ENCODE data around the gene STYX.
A peak's percentile ranks its signal among the peaks of the same experiment; 100 is the strongest.

STYX gene, protein sequence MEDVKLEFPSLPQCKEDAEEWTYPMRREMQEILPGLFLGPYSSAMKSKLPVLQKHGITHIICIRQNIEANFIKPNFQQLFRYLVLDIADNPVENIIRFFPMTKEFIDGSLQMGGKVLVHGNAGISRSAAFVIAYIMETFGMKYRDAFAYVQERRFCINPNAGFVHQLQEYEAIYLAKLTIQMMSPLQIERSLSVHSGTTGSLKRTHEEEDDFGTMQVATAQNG

DNA sequence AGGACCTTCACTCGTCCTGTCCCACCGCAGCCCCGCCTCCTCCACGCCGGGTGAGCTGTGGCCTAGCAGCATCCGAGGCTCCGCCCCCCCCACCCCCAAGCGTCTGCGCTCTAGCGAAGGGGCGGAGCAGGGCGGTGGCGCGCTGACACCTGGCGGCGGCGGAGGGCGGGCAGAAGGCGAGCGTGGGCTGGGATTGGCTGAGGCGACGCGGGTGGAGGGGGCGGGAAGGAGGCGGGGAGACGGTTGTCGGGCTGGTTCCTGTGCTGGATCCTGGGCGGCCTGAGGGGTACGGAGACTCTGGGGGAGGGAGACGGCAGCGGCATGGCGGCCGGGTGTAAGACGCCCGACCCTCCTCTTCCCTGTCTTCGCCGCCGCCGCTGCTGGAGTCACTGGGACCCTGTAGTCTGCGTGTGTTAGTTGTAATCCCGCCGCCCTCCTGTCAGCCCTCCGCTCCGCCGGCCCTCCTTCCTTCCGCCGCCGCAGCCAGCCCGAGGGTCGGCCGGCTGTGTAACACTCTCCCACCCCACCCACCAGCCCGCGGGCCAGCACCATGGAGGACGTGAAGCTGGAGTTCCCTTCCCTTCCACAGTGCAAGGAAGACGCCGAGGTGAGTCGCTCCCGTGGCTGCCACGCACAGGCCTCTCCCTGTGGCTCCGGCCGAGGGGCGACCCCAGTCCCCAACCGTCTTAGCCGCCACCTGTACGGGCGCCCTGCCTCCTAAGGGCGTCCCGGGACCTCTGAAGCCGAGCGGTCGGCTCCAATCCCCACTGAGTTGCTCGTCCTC is at the start of gene STYX:
Gene STYX, plus strand, starts transcription at position 242 of the 784 bp plus-strand sequence. Its CDS starts 309 bp downstream, at position 551.
- peak within 1 kb of the TSS; percentile 68 for H3K4me3 ChIP-seq (ENCODE audit: low read depth, low read length)
- DNase-seq (ENCODE audit: low read depth): peak; percentile 96

DNA sequence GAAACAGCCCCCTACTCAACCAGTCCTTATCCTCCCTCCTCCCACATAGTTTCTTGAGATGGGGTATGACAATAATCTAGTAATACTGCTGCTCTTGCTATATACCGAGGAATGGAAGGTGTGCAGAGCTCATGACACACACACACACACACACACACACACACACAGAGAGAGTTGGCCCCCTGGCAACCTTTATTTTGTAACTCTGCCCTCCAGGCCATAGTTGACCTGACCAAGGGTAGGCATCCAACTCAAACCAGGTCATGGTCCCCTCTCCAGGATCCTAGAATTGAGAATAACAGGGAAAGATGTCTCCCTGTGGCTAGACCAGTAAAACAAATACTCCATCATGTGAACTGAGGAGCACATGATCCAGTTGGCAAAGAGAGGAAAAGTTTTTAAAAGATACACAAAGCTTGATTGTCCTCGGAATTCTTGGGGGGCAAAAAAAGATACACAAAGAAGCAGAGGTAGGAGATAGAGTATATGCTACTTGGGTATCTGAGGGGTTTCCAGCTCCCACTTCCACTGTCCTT is 45.9 kb upstream of the STYX start:
- H3K4me3 ChIP-seq (ENCODE audit: low read depth, low read length): no peak overlapping the region
- DNase-seq (ENCODE audit: low read depth): no peak

DNA sequence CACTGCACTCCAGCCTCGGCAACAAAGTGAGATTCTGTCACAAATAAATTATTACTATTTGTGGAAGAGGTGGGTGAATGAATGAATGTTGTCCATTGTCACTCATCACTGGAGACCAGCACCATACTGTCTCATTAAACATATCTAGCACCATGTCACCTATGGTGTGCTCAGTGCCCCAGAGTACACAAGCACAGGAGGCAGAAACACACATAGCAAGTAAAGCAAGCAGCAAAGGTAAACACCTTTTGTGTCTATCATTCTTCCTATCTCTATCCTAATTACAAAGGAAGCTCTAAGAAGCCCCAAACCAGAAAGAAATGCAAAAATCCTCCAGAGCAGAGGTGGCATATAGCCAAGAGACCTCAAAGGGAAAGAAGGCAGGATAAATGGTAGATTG is 43.8 kb upstream of the STYX start:
- no peak overlapping the region for H3K4me3 ChIP-seq (ENCODE audit: low read depth, low read length)
- DNase-seq (ENCODE audit: low read depth): no peak

DNA sequence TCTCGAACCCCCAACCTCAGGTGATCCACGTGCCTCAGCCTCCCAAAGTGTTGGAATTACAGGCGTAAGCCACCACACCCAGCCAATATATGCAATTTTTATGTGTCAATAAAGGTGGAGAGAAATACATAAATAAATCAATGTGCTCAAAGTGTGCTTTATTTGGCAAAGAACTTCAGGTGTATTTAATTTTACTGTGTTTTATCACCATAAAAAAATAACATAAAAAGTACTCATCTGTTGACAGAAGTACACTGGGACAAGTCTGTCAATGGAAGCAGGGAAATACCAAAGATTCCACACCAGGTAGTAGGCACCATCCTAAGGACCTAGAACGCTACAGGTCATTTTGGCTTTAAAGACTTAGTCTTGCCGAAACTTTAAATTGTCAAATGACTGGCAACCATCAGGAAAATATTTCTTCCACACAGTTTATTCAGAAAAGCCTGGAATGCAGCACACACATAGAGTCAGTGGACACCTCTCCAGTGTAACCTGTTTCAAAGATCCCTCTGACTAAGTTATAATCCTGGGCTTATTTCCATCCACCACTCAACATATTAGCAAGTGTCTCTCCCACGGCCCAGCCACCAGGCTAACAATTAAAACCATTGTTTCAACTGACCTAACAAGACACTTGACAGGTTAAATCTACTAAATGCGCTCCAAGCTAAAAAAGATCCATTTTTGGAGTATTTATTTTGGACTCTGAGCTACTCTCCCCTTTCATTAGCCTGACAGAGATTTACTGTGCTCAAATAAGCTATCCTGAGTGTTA is 38.8 kb upstream of the STYX start:
- DNase-seq (ENCODE audit: low read depth): no peak
- H3K4me3 ChIP-seq (ENCODE audit: low read depth, low read length): no peak overlapping the region

DNA sequence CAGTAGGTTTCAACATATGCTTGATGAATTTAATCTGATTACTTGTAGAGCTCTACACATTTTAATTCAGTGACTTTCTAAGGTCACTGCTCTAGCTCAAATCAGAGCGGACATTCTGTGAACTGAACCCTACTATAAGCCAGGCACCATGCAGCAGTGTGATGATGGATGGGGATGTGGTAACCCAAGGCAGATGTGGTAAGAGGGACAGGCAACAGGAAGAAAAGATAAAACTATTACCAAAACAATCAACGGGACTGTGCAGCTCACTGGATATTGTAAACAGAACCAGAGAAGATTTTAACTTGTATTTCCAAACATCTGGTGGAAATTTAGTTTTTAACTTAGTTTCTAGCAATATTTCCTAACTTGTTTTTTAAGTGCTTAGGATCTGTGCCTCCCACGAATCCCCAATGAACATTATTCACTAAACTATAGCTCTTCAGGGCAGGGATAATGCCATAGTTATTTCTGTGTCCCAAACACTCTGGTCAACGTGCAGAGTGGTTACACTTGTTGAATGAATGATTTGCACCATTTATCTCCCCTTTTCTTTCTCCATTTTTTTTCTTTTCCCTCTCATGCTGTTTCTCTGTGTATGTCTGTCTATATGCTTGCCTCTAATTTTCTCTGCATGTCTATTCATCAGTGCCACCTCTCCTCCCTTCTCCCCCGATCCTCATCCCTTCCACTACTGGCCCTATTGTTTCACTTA is 37.6 kb upstream of the STYX start:
- peak overlapping the region; percentile 10 for H3K4me3 ChIP-seq (ENCODE audit: low read depth, low read length)

DNA sequence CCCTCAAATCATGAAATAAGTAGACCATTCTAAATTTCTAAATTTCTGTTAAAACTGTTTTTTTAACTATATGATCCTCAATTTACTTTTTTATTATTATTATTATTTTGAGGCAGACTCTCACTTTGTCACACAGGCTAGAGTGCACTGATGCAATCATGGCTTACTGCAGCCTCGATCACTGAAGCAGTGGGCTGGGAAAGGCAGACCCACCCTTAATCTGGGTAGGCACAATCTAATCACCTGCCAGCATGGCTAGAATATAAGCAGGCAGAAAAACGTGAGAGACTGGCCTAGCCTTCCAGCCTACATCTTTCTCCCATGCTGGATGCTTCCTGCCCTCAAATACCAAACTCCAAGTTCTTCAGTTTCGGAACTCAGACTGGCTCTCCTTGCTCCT is 36.9 kb upstream of the STYX start:
- no peak for DNase-seq (ENCODE audit: low read depth)
- peak overlapping the region; percentile 24 for H3K4me3 ChIP-seq (ENCODE audit: low read depth, low read length)

More for the DNA sequence above, 37.6 kb upstream of the STYX start:
- peak; percentile 19 for DNase-seq (ENCODE audit: low read depth)

DNA sequence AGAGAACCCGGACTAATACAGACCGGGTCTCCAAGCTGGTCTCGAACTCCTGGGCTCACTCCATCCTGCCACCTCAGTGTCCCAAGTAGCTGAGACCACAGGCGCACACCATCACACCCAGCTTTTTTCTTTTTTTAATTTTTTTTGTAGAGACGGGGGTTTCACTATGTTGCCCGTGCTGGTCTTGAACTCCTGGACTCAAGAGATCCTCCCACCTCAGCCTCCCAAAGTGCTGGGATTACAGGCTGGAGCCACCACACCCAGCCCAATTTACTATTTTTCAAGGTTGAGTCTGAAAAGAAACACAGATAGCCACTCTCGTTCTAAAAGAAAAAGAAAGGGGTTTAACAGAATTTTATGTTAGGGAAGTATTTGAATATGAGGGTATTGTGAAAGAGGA is 36.4 kb upstream of the STYX start:
- no peak for DNase-seq (ENCODE audit: low read depth)
- peak overlapping the region; percentile 24 for H3K4me3 ChIP-seq (ENCODE audit: low read depth, low read length)

DNA sequence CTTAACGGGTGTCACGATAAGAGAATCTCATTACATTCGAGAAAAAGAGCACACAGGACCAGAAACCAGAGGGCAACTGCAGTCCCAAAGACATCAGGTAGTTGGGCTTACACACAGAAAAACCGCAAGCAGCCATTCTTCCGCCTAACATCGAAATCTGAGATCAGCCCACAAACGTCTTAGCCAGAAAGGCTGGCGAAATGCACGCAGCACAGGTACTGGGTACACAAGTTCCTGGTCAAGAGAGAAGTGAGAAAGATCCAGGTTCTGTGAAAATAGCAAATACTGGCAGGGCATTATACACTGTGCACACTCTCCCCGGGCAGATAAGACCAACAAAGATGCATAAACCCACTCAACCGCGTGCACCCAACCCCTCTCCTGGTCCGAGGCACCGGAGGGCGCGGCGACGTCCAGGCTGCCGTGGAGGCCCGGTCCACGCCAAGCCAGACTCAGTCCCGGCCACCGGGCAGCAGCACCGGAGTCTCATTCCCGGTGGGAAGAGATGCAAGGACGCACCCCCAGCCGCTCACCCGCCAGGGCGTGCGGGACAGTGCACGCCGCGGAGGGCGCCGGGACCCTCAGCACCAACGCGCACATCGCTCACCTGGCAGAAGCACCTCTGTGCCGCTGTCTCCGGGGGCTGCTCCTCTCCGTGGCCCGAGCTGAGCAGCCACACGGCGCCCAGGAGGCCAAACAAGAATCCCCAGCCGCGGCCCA is 35.0 kb upstream of the STYX start:
- peak; percentile 10 for DNase-seq (ENCODE audit: low read depth)
- peak overlapping the region; percentile 93 for H3K4me3 ChIP-seq (ENCODE audit: low read depth, low read length)

DNA sequence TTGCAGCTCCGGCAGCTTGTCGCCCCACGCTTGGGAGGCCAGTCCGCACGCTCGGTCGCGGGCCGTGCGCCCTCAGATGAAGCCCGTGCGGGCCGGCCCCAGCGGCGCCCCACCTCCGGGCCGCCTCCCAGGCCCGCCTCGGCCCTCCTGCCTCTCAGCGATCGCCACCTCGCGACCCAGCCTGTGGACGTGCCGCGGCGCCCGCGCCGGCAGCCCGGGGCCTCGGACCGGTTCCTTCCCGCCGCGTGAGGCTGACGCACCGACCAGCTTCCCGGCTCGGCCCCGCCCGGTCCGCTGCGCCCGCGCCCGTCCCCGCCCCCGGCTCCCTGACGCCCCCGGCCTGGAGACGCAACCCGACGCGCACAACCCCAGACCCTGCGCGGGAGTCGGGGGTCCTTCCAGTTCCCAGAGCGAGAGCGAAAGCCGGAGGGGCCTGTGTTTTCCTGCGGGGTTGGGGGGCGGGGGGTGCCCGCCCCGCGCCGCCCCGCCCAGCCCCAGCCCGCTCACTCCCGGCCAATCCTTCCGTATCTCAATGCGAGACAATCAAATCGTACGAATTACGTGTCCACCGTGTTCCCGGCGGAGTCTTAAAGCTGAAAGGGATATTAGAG is 34.4 kb upstream of the STYX start, which contains the start of gene ERO1A:
Gene ERO1A, minus strand, starts transcription at position 78 of the 611 bp plus-strand sequence. Its CDS starts 77 bp downstream, at position 1.
- peak; percentile 77 for DNase-seq (ENCODE audit: low read depth)
- peak within 1 kb of the TSS; percentile 93 for H3K4me3 ChIP-seq (ENCODE audit: low read depth, low read length)

DNA sequence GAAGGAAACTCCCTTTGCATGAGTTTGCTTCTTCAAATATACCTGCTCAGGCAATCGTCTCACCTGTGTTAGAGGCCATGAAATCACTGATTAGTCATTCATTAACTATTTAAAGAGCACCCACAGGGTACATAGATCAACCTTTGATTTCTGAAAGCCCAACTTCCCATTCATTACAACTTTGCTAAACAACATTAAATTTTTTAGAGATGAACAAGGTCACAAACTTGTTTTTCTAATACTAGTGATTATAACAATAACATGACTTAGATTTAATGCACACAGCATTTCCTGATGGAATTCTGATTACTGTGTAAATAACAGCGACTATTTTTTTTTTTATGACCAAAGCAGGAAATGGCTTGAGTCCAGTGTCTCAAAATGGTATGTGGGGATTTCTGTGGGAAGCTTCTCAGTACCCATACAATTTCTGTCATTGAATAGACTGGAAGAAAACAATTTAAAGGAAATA is 29.2 kb upstream of the STYX start:
- no peak overlapping the region for H3K4me3 ChIP-seq (ENCODE audit: low read depth, low read length)
- no peak for DNase-seq (ENCODE audit: low read depth)

DNA sequence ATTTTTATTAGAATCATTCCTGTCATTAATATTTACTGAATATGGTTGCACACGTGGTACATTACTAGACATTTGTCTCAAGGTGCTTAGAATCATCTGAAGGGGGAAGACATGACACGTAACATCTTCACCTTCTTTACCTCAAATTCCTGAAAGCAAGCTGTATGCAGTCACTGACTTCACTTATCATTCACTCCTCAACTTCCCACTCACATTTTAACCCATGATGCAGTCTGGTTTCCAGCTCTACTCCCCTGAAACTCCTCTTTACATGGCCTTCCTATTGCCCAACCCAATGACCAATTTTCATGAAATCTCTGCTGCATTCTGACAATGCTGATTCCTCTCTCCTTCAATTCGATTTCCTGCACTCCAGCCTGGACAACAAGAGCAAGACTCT is 28.7 kb upstream of the STYX start:
- no peak overlapping the region for H3K4me3 ChIP-seq (ENCODE audit: low read depth, low read length)
- no peak for DNase-seq (ENCODE audit: low read depth)

DNA sequence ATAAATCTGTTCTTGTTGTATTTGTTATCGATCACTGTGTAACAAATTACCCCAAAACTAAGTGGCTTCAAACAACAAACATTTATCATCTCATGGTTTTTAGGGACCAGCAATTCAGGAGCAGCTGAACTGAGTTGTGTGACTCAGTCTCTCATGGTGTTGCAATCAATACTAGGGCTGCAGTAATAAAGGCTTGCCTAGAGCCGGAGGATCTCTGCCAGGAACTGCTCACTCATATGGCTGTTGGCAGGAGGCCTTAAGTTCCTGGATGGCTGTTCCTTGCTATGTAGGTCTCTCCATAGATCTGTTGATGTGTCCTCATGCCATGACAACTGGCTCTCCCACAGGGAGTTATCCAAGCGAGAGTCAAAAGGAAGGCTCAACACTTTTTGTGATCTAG is 26.7 kb upstream of the STYX start:
- peak; percentile 96 for DNase-seq (ENCODE audit: low read depth)
- H3K4me3 ChIP-seq (ENCODE audit: low read depth, low read length): no peak overlapping the region

DNA sequence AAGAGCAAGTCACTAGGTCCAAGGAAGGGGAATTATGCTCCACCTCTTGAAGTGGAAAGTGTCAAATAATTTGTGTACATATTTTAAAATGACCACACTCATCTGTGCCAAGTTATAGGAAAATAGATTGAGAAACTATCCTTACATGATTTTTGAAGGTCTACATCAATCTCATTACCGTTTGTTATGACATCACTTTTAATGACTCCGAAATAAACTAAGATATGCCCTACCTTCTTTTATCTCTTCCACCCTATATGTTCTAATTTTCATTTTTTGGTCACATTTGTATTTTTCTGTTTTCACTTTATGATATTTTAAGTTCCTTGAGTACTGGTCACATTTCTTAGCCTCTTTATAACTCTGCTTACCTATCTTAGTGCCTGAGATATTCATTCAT is 26.3 kb upstream of the STYX start:
- no peak overlapping the region for H3K4me3 ChIP-seq (ENCODE audit: low read depth, low read length)
- no peak for DNase-seq (ENCODE audit: low read depth)

DNA sequence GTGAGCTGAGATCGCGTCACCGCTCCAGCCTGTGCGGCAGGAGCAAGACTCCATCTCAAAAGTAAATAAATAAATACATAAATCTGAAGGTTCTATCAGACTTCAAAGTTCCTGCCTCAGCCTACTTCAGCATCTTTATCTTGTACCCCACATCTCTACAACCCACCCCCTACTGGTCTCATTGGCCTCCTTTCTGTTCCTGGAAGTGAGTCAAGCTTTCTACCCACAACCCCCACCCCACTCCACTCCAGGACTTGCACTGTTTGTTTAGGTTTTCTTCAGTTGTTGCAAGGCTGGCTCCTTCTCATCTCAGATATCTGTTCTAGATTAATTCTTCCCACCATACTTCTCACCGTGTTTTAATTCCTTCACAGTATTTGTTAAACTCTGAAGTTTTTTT is 23.7 kb upstream of the STYX start:
- H3K4me3 ChIP-seq (ENCODE audit: low read depth, low read length): peak overlapping the region; percentile 93
- DNase-seq (ENCODE audit: low read depth): no peak

DNA sequence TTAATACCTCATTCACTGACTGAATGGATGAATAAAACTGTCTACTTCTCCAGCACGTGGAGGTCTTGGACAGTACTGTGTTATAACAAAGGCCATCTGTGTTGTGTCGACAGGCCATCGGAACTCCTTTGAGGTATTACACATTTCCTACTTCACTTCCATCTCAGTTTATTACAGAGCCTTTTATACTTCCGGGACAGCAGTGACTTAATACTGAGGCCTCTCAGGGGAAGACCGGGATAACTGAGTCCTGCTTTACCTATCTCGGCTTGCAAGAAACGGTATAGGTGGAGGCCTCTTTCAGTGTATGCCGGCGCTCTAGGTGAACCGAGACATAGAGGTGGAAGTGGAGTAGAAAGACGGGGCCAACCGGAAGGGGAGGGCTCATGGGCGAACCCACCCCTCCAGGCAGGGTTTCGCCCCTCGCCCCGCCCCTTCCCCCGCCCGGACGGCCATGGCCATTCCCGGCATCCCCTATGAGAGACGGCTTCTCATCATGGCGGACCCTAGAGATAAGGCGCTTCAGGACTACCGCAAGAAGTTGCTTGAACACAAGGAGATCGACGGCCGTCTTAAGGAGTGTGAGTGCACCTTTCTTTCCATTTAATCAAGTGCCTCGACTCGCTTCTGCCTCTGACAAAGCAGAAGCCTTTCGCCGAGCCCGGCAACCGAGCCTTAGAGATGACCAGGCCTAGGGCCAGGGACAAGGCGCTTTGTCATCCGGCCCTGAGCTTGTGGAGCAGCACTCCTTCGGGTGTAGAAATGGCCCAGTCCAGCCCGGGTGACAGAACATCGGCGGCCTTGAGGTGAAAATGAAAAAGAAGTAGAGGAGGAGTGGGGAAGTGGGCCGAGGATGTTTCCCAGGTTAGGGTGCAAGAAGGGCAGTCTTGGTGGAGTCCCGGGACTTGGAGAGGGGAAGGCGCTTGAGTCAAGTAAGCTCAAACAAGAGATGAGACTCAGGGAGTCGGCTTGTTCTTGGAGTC is 23.0 kb upstream of the STYX start, which contains the start of gene PSMC6:
Gene PSMC6, plus strand, starts transcription at position 477 of the 983 bp plus-strand sequence. Its CDS starts 20 bp downstream, at position 497.
- DNase-seq (ENCODE audit: low read depth): peak; percentile 58
- H3K4me3 ChIP-seq (ENCODE audit: low read depth, low read length): peak within 1 kb of the TSS; percentile 93

DNA sequence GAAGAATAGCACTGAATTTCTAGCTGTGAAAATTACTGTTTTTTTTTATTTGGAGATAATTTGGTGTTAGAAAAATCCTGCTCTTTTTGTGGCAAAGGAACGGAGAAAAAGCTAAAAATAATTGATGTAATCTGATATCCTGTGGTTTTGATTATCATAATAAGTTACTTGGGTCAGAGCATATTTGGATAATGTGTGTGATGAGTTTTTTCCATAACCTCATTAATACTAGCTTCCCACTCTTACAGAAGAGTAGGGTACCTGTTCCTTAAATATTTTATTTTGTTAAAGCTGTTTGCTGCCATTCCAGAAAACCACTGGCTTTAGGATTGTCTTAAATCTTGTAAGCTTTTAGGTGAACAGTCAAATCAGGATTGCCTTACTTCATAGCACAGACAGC is 18.3 kb upstream of the STYX start:
- DNase-seq (ENCODE audit: low read depth): no peak
- no peak overlapping the region for H3K4me3 ChIP-seq (ENCODE audit: low read depth, low read length)

DNA sequence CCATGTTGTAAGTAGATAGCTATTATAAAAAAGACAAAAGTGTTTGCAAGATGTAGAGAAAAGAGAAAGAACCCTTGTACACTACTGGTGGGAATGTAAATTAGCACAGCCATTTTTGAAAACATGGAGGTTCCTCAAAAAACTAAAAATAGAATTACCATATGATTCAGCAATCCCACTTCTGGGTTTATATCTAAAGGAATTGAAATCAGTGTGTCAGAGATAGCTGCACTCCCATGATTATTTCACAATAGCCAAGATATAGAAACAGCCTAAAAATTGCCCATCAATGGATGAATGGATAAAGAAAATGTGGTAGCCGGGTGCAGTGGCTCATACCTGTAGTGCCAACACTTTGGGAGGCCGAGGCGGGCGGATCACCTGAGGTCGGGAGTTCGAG is 13.8 kb upstream of the STYX start:
- no peak for DNase-seq (ENCODE audit: low read depth)
- no peak overlapping the region for H3K4me3 ChIP-seq (ENCODE audit: low read depth, low read length)
